DOHH2 (cell line): Measurements from ENCODE around the gene DCAF11.

Experiments used
- CTCF ChIP-seq: fragments of 200-600 bp; sonication (generic); IDR thresholded peaks from one replicate; pipeline ENCODE4 v1.5.1; 2014; ENCODE audit warnings: antibody characterized with exemption, mild to moderate bottlenecking, low read depth, low read length; ENCODE audit not compliant: poor library complexity, severe bottlenecking
- EZH2phosphoT487 ChIP-seq: fragments of 200-600 bp; sonication (generic); IDR thresholded peaks from 2 replicates; pipeline ENCODE4 v1.6.1; 2017; ENCODE audit warnings: borderline replicate concordance, mild to moderate bottlenecking, antibody characterized with exemption, low read length, moderate library complexity, mixed read lengths

GRCh38 chr14:24088095-24088494 is 26.5 kb upstream of the DCAF11 start:
- TF ChIP-seq CTCF (no peak), EZH2phosphoT487 (no peak)
